ENCODE measurements around the gene GRM4.
"Not testable (repeated sequence)": the region's sequence is repeated elsewhere in the genome, so short reads cannot be mapped to it uniquely, and the experiment has no call there.

GRM4 gene

DNA sequence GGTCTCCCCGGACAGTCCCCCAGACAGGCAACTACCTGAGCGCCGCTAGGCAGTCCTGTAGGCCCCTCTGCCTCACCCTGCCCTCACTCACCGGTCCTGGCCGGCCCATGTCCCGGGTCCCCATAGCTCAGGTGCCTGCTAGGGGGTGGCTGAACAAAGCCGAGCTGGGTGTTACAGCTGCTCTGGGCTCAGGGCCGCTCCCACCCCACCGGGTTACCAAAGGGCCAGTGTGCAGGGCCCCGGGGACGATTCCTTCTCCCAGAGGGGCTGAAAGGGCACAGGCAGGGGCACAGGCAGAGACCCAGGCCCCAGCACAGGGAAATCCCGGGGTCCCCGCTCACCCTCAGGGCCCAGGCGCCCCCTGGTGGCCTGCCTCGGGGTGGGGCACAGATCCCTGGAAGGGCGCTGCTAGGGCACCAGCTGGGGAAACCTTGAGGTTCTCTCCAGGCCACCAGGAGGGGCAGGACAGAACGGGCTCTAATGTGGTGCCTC is 118.4 kb downstream of the GRM4 start:
- DNase-seq (ENCODE audit: low read depth in 2 of 3, low spot score in 2 of 3) = peak; percentile 25 to 54 (median 53)

DNA sequence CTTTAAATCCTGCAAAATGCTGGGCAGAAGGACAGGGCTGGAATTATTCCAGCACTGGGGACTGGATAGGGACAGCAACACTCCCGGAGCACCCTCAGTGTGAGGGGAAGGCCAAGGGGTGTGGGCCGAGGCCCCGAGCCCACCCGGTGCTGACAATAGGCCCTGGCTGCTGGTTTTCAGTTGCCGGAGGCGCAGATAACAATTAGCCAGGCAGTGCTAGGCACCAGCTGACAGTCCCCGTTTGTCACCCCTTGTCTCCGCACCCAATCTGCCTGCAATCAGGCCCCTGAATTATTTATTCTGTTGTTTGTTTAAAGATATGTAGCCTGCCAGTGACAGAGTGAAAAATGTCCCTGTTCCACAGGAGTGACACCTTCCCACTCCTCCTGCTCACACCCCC is 120.0 kb downstream of the GRM4 start:
- no peak for DNase-seq (ENCODE audit: low read depth in 2 of 3, low spot score in 2 of 3)

DNA sequence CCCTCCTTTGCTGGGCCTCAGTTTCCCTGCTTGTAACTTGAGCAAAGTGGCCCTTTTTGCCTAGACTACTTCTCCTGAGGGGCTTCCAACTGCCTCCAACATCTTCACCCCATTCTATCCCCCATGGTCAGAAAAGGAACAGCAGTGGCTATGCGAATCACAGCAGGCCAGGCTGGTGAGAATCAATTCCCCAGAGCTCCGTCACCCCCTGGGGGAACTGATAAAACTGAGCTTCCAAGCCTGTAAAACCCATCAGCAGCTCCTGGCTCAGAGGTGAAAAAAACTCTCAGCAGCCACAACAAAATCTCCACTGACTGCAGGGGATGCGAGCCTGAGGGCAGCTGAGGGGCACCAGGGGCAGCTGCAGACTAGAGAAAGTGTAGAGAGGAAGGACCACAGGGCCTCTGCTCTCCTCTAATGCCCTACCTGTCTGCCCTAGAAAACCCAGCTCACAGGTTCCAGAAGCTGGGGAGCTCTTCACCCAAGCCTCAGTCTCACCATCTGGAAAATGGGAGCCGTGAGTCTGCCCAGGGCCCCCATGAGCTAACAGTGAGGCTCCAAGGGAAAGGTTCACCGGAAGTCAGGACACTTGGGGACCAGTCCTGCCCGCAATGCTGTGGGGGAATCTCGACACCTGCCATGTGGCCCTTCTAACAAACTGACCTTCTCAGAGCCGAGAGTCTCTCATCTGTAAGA is 120.6 kb downstream of the GRM4 start:
- DNase-seq (ENCODE audit: low read depth in 2 of 3, low spot score in 2 of 3) = no peak

DNA sequence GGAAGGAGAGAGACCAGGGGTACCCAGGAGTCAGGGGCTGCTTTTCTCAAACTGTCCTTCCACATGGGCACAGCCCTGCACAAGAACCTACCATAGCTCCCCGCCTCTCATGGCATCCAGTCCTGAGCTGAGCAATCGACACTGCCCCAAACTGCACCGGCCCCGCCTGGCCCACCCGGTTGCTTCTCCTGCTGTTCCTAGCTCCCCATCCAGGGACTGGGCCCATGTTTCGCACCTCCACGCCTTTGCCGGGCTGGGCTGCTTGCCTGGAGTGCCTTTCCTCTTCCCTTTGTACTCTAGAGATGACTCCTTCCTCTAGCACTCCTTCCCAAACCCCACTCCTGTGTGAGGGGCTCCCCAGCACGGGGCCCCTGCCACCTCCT is 123.0 kb downstream of the GRM4 start:
- no peak for DNase-seq (ENCODE audit: low read depth in 2 of 3, low spot score in 2 of 3)

DNA sequence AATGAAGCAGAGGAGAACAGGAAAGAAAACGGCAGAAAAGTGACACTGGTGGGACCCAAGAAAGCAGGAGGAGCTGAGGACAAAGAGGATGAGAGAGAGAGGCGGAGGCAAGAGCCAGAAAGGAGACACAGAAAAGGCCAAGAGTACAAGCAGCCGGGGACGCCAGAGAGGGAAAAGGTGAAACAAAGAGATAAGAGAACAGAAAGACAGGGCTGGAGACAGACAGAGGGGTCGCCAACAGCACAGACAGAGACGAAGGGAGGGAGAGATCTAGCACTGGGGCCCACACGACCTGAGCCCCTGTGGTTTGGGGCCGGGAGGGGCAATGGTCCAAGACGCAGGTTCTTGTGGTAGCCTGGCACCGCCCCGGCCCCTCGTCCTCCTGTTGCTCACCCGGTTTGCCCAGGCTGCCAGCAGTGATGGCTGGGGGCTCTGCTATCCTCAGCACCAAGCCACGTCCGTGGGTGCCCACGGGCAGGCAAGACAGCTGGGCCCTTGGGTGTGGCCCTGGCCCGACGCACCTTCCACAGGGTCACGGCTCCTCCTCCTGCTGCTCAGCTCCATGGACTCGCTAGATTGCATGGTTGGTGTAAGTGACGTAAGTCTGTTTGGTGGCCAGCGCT is 123.5 kb downstream of the GRM4 start:
- DNase-seq (ENCODE audit: low read depth in 2 of 3, low spot score in 2 of 3) = no peak

DNA sequence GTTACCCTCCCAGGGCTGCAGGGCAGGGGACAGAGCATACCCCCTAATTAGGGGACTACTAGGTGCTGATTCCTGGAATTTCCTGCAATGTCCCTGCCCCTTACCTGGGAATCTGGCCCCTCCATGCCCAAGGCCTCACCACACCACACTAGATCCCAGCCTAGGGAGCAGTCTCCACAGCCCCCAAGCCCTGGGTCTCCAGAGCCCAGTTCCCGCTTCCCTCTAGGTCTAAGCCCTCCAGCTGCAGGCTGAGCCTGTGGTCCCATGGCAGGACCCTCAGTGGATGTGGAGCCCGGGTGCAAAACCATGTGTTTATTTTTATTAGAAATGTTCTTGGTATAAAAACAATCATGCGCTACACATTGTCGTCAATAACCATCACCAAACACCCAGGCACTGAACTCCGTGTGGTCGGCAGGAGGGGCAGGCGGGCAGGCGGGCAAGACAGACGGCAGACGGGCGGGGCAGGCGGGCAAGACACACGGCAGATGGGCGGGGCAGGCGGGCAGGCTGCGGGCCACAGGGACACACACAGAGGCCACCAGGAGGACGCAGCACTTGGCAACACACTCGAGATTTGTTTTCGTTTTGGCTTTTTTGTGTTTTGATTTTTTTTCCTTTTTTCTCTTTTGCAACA is 124.2 kb downstream of the GRM4 start:
- DNase-seq (ENCODE audit: low read depth in 2 of 3, low spot score in 2 of 3) = no peak

DNA sequence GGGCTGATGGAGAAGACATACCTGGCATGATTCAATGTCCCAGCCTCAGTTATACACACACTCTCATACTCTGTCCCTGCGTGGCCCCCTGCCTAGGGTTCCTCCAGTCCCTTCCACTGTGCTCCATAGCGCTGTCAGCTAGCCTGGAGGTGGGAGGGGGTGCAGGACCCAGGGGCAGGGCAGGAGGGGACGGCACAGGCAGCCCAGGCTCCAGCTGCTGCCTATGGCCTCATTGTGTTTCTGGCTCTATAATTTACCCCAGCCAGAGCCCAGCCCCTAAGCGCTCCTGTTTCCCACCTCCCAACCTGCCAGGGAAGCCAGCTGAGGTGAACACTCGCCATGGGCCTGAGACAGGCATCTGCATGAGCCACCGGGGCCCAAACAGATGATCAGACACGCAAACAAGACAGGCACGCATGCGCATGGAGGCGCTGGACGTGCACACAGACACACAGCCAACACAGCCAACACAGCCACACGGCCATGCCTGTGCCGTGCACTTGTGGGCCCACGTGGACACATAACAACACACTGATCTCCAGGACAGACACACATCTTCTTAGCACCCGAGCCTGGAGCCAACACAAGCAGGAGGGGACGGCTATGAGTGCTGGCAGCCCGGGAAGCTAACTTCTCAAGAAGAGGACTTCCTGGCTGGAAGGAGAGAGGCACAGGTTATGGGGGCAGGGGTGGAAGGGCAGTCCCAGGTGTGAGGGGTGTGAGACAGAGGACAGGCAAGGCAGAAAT is 124.9 kb downstream of the GRM4 start:
- no peak for DNase-seq (ENCODE audit: low read depth in 2 of 3, low spot score in 2 of 3)

DNA sequence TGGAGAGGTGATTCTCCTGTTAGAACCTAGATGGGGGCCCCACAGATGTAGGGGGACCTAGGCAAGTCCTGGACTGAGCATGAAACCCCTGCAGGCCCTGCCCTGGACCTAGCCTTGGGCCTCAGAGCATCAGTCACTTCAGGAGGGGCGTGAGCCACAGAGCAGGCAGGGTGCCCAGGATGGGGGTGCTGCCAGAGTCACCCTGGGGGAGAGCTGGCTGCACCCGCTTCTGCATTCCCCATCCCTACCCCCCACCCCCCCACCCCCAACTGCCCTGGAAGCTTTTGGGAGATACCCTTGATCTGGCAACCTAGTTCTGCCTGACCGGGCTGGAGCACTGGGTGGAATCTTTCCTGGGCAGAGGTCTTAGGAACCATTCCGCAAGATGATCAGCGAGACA is 125.6 kb downstream of the GRM4 start:
- no peak for DNase-seq (ENCODE audit: low read depth in 2 of 3, low spot score in 2 of 3)

DNA sequence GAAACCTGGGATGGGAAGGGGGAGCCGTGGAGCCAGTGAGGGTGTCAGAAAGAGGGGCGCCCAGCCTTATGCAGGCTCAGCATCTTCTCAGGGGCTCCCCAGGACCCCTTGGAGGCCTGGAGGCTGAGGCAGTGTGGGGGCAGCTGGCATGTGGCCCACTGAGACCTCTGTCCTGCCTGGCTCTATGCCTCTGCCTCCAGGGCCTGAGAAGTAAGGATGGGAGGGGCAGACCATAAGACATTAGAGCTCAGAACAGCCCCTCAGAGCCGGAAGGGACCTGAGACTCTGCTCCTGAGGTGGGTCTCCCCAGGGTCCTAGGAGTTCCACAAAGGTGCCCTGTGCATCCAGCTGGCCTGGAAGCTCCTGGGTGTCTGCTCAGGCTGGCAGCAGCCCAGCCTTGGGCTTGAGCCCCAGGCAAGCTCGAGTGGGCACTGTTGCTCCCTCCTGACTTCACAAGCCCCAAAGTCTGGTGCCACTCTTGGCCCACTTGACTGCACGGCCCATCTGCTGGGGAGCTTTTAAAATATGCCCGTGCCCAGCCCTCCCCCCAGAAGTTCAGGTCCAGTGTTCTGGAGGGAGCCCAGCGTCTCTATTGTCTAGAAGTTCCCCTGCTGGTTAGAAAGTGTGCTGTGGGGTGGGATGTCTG is 126.8 kb downstream of the GRM4 start:
- no peak for DNase-seq (ENCODE audit: low read depth in 2 of 3, low spot score in 2 of 3)

DNA sequence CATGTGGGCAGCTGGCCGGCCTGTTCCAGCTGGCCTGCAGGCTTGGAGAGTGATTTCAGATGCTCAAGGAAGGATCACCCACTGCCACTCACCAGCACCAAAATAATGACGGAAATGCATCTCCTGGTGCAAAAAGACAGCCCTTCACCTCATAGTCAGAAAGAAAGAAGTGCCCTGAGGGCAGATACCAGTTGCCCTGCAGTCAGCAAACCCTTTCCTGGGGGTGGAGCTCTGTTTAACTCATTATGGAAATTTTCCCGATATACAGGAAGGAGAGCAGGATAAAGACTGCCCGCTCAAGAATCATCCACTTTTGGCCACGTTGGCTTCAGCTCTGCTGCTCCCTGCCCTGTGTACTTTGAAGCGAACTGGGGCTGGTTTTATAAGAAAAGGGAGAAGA is 127.9 kb downstream of the GRM4 start:
- no peak for DNase-seq (ENCODE audit: low read depth in 2 of 3, low spot score in 2 of 3)

DNA sequence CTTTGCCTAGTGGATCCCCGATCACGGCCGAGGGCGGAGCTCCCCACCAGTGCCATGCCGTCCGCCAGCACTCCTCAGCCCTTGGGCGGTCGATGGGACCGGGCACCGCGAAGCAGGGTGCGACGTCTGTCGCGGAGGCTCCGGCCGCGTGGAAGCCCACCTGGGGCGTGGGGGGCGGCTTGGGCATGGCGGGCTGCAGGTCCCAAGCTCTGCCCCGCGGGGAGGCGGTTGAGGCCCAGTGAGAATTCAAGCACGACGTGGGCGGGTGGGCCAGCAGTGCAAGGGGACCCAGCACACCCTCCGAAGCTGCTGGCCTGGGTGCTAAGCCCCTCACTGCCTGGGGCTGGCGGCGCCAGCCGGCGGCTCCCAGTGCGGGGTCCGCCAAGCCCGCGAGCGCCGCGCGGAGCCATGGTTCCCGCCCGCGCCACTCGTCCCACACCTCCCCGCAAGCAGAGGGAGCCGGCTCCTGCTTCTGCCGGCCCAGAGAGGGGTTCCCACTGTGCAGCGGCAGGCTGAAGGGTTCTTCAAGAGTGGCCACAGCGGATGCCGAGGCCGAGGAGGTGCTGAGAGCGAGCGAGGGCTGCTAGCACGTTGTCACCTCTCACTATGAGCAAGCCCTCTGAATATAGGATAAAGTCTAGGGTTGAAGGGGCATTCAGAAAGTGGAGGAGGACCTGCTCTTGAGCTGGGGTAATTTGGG is 128.6 kb downstream of the GRM4 start:
- no peak for DNase-seq (ENCODE audit: low read depth in 2 of 3, low spot score in 2 of 3)

DNA sequence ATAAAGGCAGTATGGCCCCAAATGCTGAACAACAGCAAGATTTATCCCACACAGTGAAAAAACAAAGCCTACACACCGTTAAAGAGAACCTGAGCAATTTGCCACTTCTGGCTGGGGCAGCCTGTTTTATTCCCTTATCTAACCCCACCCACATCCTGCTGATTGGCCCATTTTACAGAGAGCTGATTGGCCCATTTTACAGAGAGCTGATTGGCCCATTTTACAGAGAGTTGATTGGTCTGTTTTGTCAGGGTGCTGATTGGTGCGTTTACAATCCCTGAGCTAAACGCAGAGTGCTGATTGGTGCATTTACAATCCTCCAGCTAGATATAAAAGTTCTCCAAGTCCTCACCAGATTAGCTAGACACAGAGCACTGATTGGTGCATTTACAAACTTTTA is 129.3 kb downstream of the GRM4 start:
- not testable (repeated sequence) for DNase-seq (ENCODE audit: low read depth in 2 of 3, low spot score in 2 of 3)

DNA sequence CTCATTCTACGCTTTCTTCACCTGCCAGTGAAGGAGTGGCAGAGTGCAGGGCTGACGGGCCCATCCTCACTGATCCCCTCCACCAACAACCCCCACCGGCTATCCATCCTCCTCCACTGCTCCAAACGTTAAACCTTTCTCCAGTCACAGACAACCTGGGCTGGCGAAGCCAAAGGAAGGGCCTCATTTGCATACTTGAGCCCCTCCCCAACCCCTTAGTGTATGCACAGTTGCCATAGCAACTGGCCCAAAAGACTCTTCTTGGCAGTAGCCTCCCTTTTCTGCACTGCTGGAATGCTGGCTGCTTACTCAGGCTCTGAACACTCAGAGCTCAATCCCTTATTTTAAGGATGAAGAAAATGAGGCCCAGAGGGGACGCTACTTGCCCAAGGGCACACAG is 130.3 kb downstream of the GRM4 start:
- no peak for DNase-seq (ENCODE audit: low read depth in 2 of 3, low spot score in 2 of 3)

DNA sequence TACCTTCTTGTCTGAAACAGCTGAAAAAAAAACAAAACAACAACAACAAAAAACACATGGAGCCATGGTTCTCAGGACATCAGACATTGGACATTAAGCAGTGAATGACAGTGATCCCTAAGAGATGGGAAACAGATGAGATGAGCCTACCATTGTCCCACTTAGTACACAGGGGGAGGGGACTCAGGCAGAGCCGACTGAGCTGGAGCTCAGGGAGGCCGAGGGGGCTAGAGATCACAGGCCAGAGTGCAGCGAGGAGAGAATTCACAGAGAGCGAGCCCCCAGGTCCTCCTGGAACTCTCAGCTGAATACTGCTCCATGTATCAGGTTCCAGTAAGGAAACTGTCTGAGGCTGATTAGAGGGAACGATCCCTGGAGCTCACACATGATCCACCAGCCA is 134.6 kb downstream of the GRM4 start:
- DNase-seq (ENCODE audit: low read depth in 2 of 3, low spot score in 2 of 3) = no peak

DNA sequence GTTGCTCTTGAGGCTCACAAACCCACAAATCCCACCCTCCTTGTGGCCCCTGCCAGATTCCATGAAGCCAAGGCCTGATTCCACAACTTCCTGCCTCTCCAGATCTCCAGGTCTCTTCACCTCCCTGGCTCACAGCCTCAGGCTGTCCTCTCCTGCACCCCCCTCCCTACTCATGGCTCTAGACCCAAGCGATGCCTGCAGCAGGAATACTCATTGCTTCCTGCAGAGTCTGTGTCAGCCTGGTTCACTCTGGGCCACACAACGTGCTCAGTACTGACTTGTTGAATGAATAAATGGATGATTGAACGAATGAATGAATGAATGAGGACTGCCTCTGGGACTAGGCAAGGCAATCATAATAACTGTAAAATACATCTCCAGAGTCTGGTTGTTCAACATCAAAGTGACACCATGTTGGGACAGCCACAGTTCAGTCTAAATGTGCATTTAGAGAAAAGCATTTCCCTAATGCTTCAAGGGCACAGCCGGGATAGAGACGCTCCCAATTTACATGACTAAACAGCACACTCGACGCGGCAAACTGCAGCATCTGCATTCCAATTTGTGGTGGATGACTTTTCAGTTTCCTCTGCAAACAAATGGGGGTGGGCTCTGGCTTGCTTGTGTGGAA is 139.9 kb downstream of the GRM4 start:
- DNase-seq (ENCODE audit: low read depth in 2 of 3, low spot score in 2 of 3) = no peak

DNA sequence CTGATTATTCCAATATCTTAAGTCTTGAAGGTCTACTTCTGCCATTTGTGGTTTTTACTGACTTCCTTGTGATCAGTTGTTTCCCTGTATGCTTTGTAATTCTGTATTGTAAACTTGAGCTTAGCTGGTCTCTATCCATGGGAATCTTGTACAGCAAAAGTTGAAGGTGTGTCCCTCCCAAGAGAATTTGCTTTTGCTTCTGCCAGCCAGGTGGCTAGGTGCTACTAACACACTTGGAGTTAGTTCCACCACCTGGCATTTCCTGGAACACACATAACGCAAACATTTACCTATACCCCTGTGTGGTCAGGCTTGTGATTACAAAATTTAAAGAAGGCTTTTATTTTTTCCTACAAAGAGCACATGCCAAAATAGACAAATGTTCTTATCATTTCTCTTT is 141.2 kb downstream of the GRM4 start:
- DNase-seq (ENCODE audit: low read depth in 2 of 3, low spot score in 2 of 3) = no peak

DNA sequence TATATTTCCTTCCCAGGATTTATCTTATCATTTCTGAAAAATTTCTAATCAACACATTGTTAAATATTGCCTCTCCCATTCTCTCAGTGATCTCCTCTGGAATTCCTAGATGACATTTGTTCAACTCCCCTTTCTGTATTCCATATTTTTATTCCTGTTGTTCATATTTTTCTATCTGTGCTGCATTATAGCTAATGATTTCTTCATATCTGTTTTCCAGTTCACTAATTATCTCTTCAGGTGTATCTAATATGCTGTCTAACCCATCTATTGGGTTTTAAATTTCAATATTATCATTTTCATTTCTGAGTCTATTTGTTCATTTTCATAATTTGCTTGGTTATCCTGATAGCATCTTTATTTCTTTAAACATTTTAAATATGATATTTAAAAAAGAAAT is 141.9 kb downstream of the GRM4 start:
- DNase-seq (ENCODE audit: low read depth in 2 of 3, low spot score in 2 of 3) = no peak

DNA sequence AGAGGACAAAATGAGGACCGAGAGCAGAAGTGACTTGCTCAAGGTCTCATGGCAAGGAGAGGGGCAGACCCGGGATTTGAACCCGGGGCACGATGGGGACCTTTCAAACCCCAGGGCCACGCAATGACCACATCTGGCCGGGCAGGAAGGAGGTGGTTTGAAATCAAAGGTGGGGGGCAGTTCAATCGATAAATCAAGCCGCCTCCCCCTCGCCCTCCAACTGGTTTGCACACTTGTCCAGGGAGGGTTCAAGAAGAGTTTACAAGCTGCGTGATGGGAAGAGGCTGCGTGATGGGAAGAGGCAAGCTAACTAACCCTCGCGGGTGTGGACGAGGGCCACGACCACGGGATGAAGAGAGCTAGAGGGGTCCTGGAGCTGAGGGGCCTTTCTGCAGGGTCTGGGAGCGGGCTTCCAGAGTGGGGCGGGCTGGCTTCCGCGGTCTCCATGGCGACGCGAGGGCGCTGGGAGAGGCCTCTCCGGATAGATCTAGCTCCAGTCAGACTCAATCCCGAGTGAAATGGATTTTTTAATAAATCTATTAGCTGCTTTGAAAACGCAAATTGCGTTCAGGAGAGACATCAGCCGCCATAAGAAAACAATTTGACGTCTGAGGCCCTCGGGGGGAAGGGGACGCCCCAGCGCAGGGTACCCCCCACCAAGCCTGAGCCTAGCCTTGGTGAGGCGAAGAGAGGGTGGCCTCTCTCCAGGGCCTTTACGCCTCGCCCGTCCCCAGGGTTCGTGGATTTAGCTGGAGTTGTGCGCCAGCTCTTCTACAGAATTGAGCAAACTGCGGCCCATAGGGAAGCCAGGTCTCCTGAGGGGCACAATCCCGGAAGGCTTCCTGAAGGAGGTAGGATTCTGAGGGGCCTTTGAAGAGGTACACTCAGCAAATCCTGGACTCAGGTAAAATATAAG is 143.9 kb downstream of the GRM4 start:
- no peak for DNase-seq (ENCODE audit: low read depth in 2 of 3, low spot score in 2 of 3)

DNA sequence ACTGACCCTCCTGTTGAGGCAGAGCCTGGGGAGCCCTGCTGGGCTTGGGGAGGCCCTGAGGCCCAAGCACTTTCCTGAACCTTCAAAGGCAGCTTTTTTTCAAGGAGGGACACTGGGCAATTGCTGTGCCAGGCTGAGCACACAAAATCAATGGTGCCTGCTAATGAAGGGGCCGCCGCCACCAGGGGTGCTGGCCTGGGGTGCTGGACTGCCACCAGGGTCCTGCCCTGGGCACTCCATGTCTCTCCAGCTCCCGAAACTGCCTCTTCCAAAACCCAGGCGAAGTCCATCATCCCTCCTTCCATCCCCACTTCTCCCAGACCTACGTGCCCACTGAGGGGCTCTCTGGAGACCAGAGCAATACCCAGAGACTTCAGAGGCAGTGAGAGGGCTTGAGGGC is 145.6 kb downstream of the GRM4 start:
- DNase-seq (ENCODE audit: low read depth in 2 of 3, low spot score in 2 of 3) = no peak

Measured in activated CD8-positive, alpha-beta memory T cell treated with anti-CD3 and anti-CD28 coated beads for 48 hours (primary cell).